NCI-H226 (cell line): ENCODE results near the gene USP15.
"Not testable (repeated sequence)": the region's sequence is repeated elsewhere in the genome, so short reads cannot be mapped to it uniquely, and the experiment has no call there.

Source experiments
- DNase-seq: peaks from one replicate; pipeline ENCODE4 v3.0.0-alpha.2; 2015

Gene USP15

GRCh38 chr12:62379026-62379722, 119.0 kb downstream of the USP15 start:
- no peak for DNase-seq

GRCh38 chr12:62379723-62380045, 119.5 kb downstream of the USP15 start:
- DNase-seq: no peak

- DNase-seq: no peak
Observed at GRCh38 chr12:62382526-62382925, 122.3 kb downstream of the USP15 start.

GRCh38 chr12:62396750-62397149, 136.5 kb downstream of the USP15 start:
- DNase-seq: no peak

GRCh38 chr12:62400135-62400534, 139.9 kb downstream of the USP15 start:
- DNase-seq: no peak

- no peak for DNase-seq
Observed at GRCh38 chr12:62401631-62402030, 141.4 kb downstream of the USP15 start.

GRCh38 chr12:62403031-62403430, 142.8 kb downstream of the USP15 start:
- no peak for DNase-seq

GRCh38 chr12:62407587-62407986, 147.4 kb downstream of the USP15 start:
- DNase-seq: no peak

- DNase-seq: no peak
Observed at GRCh38 chr12:62409068-62409467, 148.9 kb downstream of the USP15 start.

GRCh38 chr12:62414180-62414579, 154.0 kb downstream of the USP15 start:
- DNase-seq: no peak

- DNase-seq: no peak
Observed at GRCh38 chr12:62426089-62426488, 165.9 kb downstream of the USP15 start.

GRCh38 chr12:62429457-62429856, 169.3 kb downstream of the USP15 start:
- DNase-seq: no peak

GRCh38 chr12:62434494-62435302, 174.5 kb downstream of the USP15 start:
- no peak for DNase-seq

- no peak for DNase-seq
Observed at GRCh38 chr12:62435303-62436163, 175.3 kb downstream of the USP15 start.

- no peak for DNase-seq
Observed at GRCh38 chr12:62436164-62436503, 175.9 kb downstream of the USP15 start.

GRCh38 chr12:62438098-62438692, 178.0 kb downstream of the USP15 start:
- peak; percentile 20 for DNase-seq

- DNase-seq: no peak
Observed at GRCh38 chr12:62446754-62447452, 186.7 kb downstream of the USP15 start.

- DNase-seq: no peak
Observed at GRCh38 chr12:62448436-62448835, 188.2 kb downstream of the USP15 start.

GRCh38 chr12:62455429-62455828, 195.2 kb downstream of the USP15 start:
- not testable (repeated sequence) for DNase-seq

- DNase-seq: peak; percentile 89
Observed at GRCh38 chr12:62458626-62459025, 198.4 kb downstream of the USP15 start.

- no peak for DNase-seq
Observed at GRCh38 chr12:62459976-62460375, 199.8 kb downstream of the USP15 start.

GRCh38 chr12:62461171-62461837, 201.1 kb downstream of the USP15 start:
- DNase-seq: not testable (repeated sequence)
